OCI-LY1 (cell line): ENCODE data around the gene LRRFIP1.

Experiments
- H2AFZ ChIP-seq: fragments of 200-600 bp; sonication (generic), shearing (Covaris generic); 2 replicates; pipeline ENCODE4 v1.6.0; 2014; ENCODE audit warnings: antibody characterized with exemption, mild to moderate bottlenecking, low read length
- H3F3A ChIP-seq: fragments of 200-600 bp; sonication (generic), shearing (Covaris generic); 2 replicates; pipeline ENCODE4 v1.6.0; 2014; ENCODE audit warnings: mild to moderate bottlenecking, antibody characterized with exemption, low read length, moderate library complexity; ENCODE audit not compliant: insufficient read depth
- H3K27ac ChIP-seq: fragments of 200-600 bp; sonication (generic); 2 replicates; pipeline ENCODE4 v1.5.1; 2014; ENCODE audit warnings: low read length, mixed run types, mild to moderate bottlenecking, low read depth; ENCODE audit not compliant: poor library complexity, severe bottlenecking
- H3K27me3 ChIP-seq: fragments of 200-600 bp; sonication (generic); 2 replicates; pipeline ENCODE4 v1.6.0; 2014; ENCODE audit warnings: antibody characterized with exemption, mild to moderate bottlenecking, low read length, moderate library complexity; ENCODE audit not compliant: insufficient read depth
- H3K36me3 ChIP-seq: fragments of 200-600 bp; sonication (generic); 2 replicates; pipeline ENCODE4 v1.6.1; 2014; ENCODE audit warnings: mild to moderate bottlenecking, antibody characterized with exemption, low read length, moderate library complexity, mixed read lengths; ENCODE audit not compliant: insufficient read depth
- H3K4me1 ChIP-seq: fragments of 200-600 bp; sonication (generic); 2 replicates; pipeline ENCODE4 v1.5.1; 2014; ENCODE audit warnings: mild to moderate bottlenecking, low read length, moderate library complexity; ENCODE audit not compliant: insufficient read depth, severe bottlenecking
- H3K4me2 ChIP-seq: fragments of 200-600 bp; sonication (generic), shearing (Covaris generic); 2 replicates; pipeline ENCODE4 v1.6.1; 2014; ENCODE audit warnings: low read length
- H3K4me3 ChIP-seq: fragments of 200-600 bp; sonication (generic); 2 replicates; pipeline ENCODE4 v1.5.1; 2014; ENCODE audit warnings: low read length, low read depth, mild to moderate bottlenecking, mixed read lengths; ENCODE audit not compliant: poor library complexity, severe bottlenecking
- H3K79me2 ChIP-seq: fragments of 200-600 bp; shearing (Covaris generic); 2 replicates; pipeline ENCODE4 v1.6.1; 2016; ENCODE audit warnings: mixed run types, low read length, mixed read lengths; ENCODE audit not compliant: insufficient read depth
- H3K9ac ChIP-seq: fragments of 200-600 bp; sonication (generic), shearing (Covaris generic); 2 replicates; pipeline ENCODE4 v1.6.1; 2014; ENCODE audit warnings: mild to moderate bottlenecking, low read length, mixed read lengths
- H3K9me2 ChIP-seq: fragments of 200-600 bp; sonication (generic), shearing (Covaris generic); 2 replicates; pipeline ENCODE4 v1.6.1; 2014; ENCODE audit warnings: low read depth, mild to moderate bottlenecking, low read length, mixed read lengths
- H3K9me3 ChIP-seq: fragments of 200-600 bp; shearing (Covaris generic); 2 replicates; pipeline ENCODE4 v1.6.1; 2014; ENCODE audit warnings: low read length, mixed read lengths
- H4K20me1 ChIP-seq: fragments of 200-600 bp; sonication (generic), shearing (Covaris generic); 2 replicates; pipeline ENCODE4 v1.6.0; 2016; ENCODE audit warnings: mild to moderate bottlenecking, low read length; ENCODE audit not compliant: insufficient read depth
- EZH2 ChIP-seq: fragments of 200-600 bp; sonication (generic), shearing (Covaris generic); IDR thresholded peaks from 2 replicates; pipeline ENCODE4 v1.8.0; 2017; ENCODE audit warnings: borderline replicate concordance, mixed run types, mild to moderate bottlenecking, antibody characterized with exemption, low read length, moderate library complexity, mixed read lengths
- TF ChIP-seq, protein P1 (sequence below): fragments of 200-600 bp; sonication (generic), shearing (Covaris generic); IDR thresholded peaks from 2 replicates; pipeline ENCODE4 v1.5.1; 2017; ENCODE audit warnings: mild to moderate bottlenecking, antibody characterized with exemption, low read length, moderate library complexity, mixed read lengths

The LRRFIP1 gene

DNA sequence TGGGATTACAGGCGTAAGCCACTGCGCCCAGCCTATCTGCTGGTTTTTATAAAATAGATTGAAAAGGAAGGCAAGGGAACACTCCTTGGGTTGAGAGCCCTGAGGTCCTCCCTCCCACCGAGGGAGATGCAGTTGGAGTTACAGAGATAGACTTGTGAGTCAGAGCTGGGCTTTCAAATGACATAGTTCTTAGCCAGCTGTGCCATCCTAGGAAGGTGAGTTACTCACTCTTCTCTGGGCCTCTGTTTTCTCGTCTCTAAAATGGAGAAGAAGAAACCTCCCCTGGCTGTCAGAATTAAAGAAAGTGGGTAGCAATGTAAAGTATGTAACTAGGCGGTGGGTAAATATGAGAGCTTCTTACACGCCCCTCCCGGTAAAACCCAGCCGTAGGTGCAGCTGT lies 2.4 kb downstream of the LRRFIP1 start:
- H3K9me3 ChIP-seq, result no peaks in the 10 kb centered on the region
- no peak overlapping the region for H3K4me2 ChIP-seq
- no peak overlapping the region for H2AFZ ChIP-seq
- TF ChIP-seq EZH2, result no peak
- TF ChIP-seq, protein P1, sequence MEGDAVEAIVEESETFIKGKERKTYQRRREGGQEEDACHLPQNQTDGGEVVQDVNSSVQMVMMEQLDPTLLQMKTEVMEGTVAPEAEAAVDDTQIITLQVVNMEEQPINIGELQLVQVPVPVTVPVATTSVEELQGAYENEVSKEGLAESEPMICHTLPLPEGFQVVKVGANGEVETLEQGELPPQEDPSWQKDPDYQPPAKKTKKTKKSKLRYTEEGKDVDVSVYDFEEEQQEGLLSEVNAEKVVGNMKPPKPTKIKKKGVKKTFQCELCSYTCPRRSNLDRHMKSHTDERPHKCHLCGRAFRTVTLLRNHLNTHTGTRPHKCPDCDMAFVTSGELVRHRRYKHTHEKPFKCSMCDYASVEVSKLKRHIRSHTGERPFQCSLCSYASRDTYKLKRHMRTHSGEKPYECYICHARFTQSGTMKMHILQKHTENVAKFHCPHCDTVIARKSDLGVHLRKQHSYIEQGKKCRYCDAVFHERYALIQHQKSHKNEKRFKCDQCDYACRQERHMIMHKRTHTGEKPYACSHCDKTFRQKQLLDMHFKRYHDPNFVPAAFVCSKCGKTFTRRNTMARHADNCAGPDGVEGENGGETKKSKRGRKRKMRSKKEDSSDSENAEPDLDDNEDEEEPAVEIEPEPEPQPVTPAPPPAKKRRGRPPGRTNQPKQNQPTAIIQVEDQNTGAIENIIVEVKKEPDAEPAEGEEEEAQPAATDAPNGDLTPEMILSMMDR, result no peak
- H4K20me1 ChIP-seq, result no peaks in the 10 kb centered on the region
- H3K4me1 ChIP-seq, result no peaks in the 10 kb centered on the region
- no peak overlapping the region for H3K4me3 ChIP-seq
- no peak overlapping the region for H3K9ac ChIP-seq
- H3F3A ChIP-seq, result no peaks in the 10 kb centered on the region
- H3K27me3 ChIP-seq, result no peaks in the 10 kb centered on the region; the same call in 1 of the 2 replicates
- no peaks in the 10 kb centered on the region for H3K79me2 ChIP-seq
- no peaks in the 10 kb centered on the region for H3K9me2 ChIP-seq
- no peaks in the 10 kb centered on the region for H3K36me3 ChIP-seq
- no peak overlapping the region for H3K27ac ChIP-seq

DNA sequence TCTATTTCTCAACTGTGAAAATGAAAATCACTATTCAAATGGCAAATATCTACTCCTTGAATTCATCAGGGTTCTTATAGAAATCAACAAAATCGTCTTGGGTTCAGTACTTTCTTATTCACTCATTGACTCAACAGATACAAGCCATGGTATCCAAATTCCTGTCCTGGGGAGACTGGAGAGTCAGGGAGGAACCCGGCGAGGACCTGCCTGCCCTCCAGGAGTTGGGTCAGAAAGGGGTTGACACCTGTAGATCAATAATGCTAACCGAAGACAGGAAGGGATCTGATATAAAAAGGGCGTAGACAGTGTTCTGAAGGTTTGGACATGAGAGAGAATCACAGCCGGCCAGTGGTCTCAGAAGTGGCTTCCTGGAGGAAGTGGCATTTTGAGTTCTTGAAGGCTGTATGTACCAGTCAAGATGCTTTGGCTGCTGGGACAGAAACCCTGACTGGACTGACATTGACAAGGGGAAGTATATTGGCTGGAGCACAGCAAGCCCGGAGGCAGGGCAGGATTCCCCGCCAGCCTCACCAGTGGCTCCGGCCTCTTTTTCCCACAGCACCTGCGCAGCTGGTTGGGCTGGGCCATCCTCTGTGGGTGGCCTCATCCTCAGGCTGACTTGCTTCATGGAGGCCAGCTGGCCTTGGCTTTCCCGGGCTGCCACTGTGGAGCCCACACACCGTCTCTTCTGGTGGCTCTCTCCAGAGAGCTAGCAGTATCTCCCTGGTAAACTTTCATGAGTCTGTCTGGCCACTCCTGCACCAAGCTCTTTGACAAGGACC lies 3.0 kb downstream of the LRRFIP1 start:
- Histone ChIP-seq H3K36me3 (no peaks in the 10 kb centered on the region), H3F3A (no peaks in the 10 kb centered on the region), H4K20me1 (no peaks in the 10 kb centered on the region), H3K9ac (no peak overlapping the region), H2AFZ (no peak overlapping the region), H3K27me3 (no peaks in the 10 kb centered on the region; the same call in 1 of the 2 replicates), H3K79me2 (no peaks in the 10 kb centered on the region), H3K4me2 (no peak overlapping the region), H3K9me2 (no peaks in the 10 kb centered on the region), H3K9me3 (no peaks in the 10 kb centered on the region), H3K4me3 (no peak overlapping the region), H3K4me1 (no peaks in the 10 kb centered on the region), H3K27ac (no peak overlapping the region)
- TF ChIP-seq EZH2, result no peak
- TF ChIP-seq, protein P1, result no peak

DNA sequence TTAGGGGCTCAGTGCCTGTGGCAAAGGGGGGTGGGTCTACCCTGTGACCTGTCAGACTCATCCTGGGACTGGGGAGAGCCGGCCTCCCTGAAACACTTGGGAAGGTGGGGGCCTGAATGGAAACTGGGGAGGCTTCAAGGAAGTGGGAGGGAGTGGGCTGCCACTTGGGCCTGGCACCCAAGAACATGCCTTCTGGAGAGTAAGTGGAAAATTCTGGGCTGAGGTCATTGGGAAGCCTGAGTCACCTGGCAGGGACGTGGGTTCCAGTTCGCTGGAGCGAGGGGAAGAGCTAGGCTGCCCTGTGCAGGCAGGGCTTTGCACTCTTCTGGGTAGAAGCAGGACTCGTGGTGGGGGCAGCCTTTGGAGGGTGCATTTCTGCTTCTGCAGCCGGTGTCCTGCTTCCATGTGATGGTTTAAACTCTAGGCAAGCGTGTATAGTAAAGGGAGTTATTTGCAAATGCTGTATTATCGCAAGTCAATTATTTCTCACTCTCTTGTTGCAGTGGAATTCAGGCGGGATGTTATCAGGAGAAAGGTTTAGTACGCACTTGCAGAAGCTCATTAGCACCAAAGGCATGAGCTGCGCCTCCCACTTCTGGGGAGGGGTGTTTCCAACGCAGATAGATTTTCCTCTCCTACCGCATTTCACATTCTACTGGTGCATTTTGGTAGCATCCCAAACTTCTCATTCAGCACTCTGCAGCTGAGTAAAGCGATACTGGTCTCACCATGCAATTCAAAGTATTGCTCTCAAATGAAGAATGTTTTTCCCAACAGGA lies 3.8 kb downstream of the LRRFIP1 start:
- Histone ChIP-seq H3K9ac (no peak overlapping the region), H3K27me3 (no peaks in the 10 kb centered on the region; the same call in 1 of the 2 replicates), H3K9me3 (no peaks in the 10 kb centered on the region), H3K36me3 (no peaks in the 10 kb centered on the region), H3K79me2 (no peaks in the 10 kb centered on the region), H2AFZ (no peak overlapping the region), H3K9me2 (no peaks in the 10 kb centered on the region), H3F3A (no peaks in the 10 kb centered on the region), H4K20me1 (no peaks in the 10 kb centered on the region), H3K4me2 (no peak overlapping the region), H3K4me3 (no peak overlapping the region), H3K4me1 (no peaks in the 10 kb centered on the region), H3K27ac (no peak overlapping the region)
- TF ChIP-seq, protein P1, result no peak
- no peak for TF ChIP-seq EZH2
